GM06990 (cell line): ENCODE results near the gene EHBP1L1.

Experiments
- DNase-seq: peaks from one replicate; pipeline ENCODE4 v3.0.0-alpha.2; 2011; ENCODE audit not compliant: insufficient read length; ENCODE audit errors: extremely low read depth
- H3K27me3 ChIP-seq: replicated peaks from 2 replicates; pipeline ENCODE4 v1.6.0; 2011; ENCODE audit warnings: low read length; ENCODE audit not compliant: control insufficient read depth, insufficient read depth
- H3K36me3 ChIP-seq: 2 replicates; pipeline ENCODE4 v1.5.1; 2011; ENCODE audit warnings: low read length; ENCODE audit not compliant: control insufficient read depth, insufficient read depth
- H3K4me3 ChIP-seq: replicated peaks from 2 replicates; pipeline ENCODE4 v1.5.1; 2011; ENCODE audit warnings: low read depth, mild to moderate bottlenecking, control low read depth, low read length
- TF ChIP-seq, protein P1 (sequence below): IDR thresholded peaks from 2 replicates; pipeline ENCODE4 v1.5.1; 2011; ENCODE audit warnings: low read length, control low read depth, mild to moderate bottlenecking, inconsistent platforms; ENCODE audit not compliant: insufficient read depth, poor library complexity, severe bottlenecking

Gene EHBP1L1

DNA sequence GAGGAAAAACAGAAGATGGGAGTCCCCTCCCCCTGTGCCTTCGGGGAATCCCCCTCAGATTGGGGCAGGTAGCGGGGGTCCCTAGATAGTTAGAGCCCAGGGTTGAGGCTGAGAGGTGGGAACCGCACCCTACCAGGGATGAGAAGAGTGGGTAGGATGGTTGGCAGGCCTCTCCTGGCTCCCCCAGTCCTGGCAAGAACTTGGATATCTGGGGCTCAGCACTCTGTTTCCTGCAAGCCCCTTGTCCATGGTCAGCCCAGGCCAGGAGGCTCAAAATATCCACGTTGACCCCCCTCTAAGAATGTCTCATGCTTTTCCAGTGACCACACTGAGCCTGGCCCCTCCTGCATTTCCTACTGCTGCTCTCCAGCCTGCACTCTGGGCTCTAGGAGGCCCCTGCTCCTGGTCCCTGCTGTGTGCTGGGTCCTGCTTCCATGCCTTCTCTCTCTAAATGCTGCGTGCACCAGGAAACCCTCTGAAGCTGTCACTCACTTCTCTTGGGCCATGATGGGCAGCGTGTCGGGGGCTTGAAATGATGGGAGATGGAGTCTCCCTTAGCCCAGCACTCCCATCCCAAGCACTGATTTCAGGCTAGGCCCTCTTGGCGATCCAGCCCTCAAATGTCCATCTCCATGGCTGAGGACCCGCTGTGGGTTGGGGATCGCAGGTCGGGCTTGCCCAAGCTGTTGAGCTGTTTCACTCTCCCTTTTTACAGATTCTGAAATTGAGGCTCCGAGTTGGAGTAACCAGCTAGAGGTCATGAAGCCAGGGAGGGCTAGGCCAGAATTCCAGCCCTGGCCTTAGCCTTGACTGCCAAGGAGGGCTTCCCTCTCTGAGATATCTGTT lies 36.1 kb downstream of the EHBP1L1 start:
- DNase-seq, result no peak
- TF ChIP-seq, protein P1, sequence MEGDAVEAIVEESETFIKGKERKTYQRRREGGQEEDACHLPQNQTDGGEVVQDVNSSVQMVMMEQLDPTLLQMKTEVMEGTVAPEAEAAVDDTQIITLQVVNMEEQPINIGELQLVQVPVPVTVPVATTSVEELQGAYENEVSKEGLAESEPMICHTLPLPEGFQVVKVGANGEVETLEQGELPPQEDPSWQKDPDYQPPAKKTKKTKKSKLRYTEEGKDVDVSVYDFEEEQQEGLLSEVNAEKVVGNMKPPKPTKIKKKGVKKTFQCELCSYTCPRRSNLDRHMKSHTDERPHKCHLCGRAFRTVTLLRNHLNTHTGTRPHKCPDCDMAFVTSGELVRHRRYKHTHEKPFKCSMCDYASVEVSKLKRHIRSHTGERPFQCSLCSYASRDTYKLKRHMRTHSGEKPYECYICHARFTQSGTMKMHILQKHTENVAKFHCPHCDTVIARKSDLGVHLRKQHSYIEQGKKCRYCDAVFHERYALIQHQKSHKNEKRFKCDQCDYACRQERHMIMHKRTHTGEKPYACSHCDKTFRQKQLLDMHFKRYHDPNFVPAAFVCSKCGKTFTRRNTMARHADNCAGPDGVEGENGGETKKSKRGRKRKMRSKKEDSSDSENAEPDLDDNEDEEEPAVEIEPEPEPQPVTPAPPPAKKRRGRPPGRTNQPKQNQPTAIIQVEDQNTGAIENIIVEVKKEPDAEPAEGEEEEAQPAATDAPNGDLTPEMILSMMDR, result no peak
- peaks cover 20% of the 10 kb centered on the region for H3K36me3 ChIP-seq
- no peaks in the 10 kb centered on the region for H3K27me3 ChIP-seq
- H3K4me3 ChIP-seq, result peak overlapping the region; percentile 96

DNA sequence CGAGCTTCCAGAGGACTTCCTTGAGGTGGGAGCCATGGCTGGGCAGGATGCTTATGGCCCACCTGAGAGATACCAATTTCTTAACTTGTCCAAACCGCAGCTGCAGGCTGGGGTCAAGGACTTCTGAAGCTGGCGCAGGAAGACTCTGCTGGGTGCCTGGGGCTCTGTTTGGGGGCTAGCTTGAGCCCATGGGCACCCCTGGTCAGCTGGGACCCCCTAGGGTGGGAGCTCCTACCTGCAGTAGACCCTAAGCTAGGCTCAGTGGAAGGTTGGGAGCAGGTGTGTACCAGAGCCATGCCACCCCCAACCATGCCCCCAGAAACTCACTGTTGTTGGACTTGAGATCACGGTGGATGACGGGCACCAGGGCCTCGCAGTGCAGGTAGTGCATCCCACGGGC lies 36.8 kb downstream of the EHBP1L1 start:
- peaks cover 18% of the 10 kb centered on the region for H3K36me3 ChIP-seq

DNA sequence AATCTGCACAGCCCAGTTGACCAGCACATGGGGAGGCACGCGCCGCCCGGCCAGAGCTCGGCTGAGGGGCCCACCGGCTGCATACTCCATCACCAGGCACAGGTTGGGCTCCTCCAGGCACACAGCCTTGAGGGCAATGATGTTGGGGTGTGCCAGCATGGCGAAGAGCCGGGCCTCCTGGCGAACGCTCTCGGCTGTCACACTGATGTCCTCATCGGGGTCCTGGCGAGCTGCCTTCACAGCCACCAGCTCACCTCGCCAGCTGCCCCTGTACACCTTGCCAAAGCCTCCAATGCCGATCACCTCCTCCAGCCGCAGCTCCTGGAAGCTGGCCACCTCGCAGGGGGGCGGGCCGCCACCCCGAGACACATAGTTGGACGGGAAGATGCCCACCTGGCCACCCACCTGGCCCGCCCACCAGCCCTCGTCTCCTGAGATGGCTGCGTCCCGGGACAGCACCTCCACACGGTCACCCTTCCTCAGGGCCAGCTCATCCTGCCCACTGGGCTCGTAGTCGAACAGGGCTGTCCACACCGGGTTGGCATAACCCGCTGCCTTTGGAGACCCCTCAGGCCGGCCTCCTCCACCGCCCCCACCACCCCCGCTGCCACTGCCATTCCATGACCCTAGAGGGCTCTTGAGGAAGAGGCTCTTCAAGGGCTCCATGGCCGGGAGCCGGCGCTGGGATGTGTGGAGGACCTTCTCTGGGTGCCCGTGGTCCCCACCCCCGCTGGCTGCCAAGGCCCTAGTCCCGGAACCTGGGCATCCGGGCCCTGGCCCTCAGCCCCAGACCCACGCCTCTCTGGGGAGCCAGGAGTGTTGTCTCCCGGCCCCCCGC lies 37.5 kb downstream of the EHBP1L1 start:
- peaks cover 18% of the 10 kb centered on the region for H3K36me3 ChIP-seq
- TF ChIP-seq, protein P1, result no peak
- peak overlapping the region; percentile 96 for H3K4me3 ChIP-seq
- DNase-seq, result no peak
- H3K27me3 ChIP-seq, result no peaks in the 10 kb centered on the region

More for the DNA sequence above, 36.8 kb downstream of the EHBP1L1 start:
- TF ChIP-seq, protein P1, result no peak
- DNase-seq, result no peak
- Histone ChIP-seq H3K27me3 (no peaks in the 10 kb centered on the region), H3K4me3 (peak overlapping the region; percentile 96)

DNA sequence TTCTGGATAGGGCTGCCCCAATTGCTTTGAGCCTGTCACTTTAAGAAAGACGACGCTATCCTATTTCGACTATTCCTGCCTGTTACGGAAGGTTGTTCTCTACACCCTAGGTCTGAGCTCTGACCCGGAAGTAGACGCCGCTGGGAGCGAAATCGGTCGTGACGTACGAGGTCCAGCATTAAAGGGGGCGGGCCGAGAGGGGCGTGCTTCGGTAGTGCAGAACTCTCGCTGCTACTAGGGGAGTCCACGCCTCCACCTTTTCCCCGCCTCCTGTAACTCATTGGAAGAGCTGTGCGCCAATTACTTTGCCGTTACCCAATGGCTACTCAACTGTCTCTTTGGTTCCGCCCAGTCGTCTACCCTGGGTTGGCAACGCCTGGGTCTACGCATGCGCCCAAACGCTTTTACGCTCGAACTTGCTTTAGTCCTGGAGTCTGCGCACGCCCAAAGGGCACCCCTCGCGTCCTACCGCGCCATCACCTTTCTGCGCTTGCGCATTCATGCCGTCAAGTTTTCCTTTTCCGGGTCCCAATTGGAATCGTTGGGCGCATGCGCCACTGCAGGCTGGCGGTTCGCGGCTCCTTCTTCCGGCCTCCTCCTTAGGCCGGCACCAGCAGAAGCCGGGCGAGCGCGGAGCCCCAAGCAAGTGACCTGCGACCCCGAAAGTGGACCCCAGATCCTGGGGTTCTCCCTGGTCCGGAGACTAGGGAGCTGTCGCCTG lies 39.5 kb downstream of the EHBP1L1 start, which contains the start of gene PCNX3:
Gene PCNX3, plus strand, starts transcription at position 548 of the 721 bp plus-strand sequence. CDS start 536 bp downstream, outside the sequence.
- Histone ChIP-seq H3K36me3 (peaks cover 30% of the 10 kb centered on the region), H3K4me3 (peak within 1 kb of the TSS; percentile 96), H3K27me3 (no peaks in the 10 kb centered on the region)
- TF ChIP-seq, protein P1, result no peak
- DNase-seq, result peak; percentile 98

DNA sequence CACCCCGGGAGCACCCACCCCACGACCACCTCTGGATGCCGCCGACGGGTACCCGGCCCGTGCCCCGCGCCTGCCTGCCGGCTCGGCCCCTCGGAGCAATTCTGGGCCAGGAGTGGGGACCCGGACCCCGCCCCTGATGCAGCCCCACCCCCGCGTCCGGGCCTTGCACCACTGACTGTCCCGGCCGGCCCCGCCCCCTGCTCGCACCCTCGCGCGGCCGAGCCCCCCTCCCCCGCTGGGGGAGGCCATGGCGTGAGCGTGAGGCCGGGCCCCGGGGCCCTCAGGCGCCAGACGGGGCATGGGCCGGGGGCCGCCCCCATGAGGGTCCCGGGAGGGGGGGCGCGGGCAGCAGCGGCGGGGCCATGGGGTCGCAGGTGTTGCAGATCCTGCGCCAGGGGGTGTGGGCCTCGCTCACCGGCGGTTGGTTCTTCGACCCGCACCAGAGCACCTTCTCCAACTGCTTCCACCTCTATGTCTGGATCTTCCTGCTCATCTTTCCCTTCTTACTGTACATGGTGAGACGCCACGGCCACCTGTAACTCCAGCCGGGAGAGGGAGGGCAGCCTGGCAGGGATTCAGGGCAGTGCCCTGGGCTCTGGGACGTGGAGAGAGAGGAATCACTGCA lies 40.2 kb downstream of the EHBP1L1 start:
- DNase-seq, result no peak
- Histone ChIP-seq H3K36me3 (peaks cover 34% of the 10 kb centered on the region), H3K4me3 (peak overlapping the region; percentile 84), H3K27me3 (no peaks in the 10 kb centered on the region)
- TF ChIP-seq, protein P1, result no peak
